ENCODE measurements around the gene KCND3. TPM values are rescaled to one million over a fixed set of nuclear protein-coding genes. Genes with fewer than 3 reads are reported as not detected.
A peak's percentile ranks its signal among the peaks of the same experiment; 100 is the strongest.

The KCND3 gene
- total and polyA plus RNA-seq, 12 donors = 3.5 to 24.7 (median 15.2) TPM

DNA sequence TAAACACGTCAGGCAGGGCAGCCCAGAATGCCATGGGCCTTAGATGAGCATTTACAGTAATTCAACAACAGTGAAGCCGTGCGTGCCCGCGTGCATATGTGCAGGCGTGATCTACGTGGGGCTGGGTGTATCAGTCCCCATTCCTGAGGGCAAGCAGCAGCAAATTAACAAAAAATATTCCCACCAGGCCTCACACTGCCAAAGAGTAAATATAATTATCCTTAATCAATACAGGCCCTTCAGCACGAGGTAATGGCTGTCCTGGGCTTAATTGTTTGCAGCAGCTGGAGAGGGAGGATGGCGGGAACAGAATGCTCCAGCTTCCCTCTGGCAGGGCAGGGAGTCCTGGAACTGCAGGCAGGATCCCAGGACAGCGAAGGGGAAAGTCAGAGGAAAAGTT is 142.0 kb downstream of the KCND3 start:
- WGBS, 2 donors = 80 to 88% methylated on average over 10 of the region's 10 CpGs
- ATAC-seq = peak in 2 of 8 donors; percentile 4 to 34
- H3K9me3 ChIP-seq = no peaks in the 10 kb centered on the region
- no peak for DNase-seq
- H3K27me3 ChIP-seq = no peaks in the 10 kb centered on the region
- peak overlapping the region in 2 of 10 donors; percentile 11 to 14 for H3K27ac ChIP-seq
- TF ChIP-seq CTCF (IDR thresholded peaks at IDR 0.05) = no peak
- peaks cover 0 to 72% (median 44%) of the 10 kb centered on the region in 9 donors for H3K4me1 ChIP-seq
- H3K4me3 ChIP-seq = no peak overlapping the region
- no peaks in the 10 kb centered on the region for H3K36me3 ChIP-seq
- intact Hi-C loops (cut with DNase I) = loop anchor here in 1 of 10 donors (5.0 kb wide), 1 partner anchor 45 kb away; no protein-coding TSS in a partner anchor

DNA sequence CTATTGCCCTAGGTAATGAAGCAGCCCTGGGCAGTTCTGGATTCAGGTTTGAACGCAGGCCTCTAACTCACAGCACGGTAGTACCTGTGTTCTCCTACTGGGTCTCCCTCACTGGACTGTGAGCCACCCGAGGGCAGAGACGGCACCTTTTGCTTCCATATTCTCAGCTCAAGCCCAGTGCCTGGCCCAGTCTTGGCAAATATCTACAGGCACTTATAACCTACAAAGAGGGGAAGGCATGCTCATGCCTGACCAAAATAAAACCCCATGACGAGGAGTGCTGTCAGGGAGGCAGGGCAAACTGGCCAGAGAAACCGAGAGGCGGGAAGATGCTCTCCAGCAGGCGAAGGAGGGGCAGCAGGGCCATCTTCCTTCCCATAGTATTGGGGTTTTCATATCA is 142.6 kb downstream of the KCND3 start:
- Histone ChIP-seq H3K36me3 (no peaks in the 10 kb centered on the region), H3K4me3 (no peak overlapping the region), H3K27me3 (no peaks in the 10 kb centered on the region), H3K9me3 (no peaks in the 10 kb centered on the region), H3K27ac (peak overlapping the region in 6 of 10 donors; percentile 11 to 50 (median 24)), H3K4me1 (peaks cover 0 to 74% (median 39%) of the 10 kb centered on the region in 9 donors)
- intact Hi-C loops (cut with DNase I) = loop anchor here in 1 of 10 donors (5.0 kb wide), 1 partner anchor 45 kb away; no protein-coding TSS in a partner anchor
- ATAC-seq (peak; percentile 39 to 78 (median 70)), DNase-seq (peak in 1 of 2 donors; percentile 13)
- TF ChIP-seq CTCF (IDR thresholded peaks at IDR 0.05) = no peak
- WGBS, 2 donors = 57 to 69% methylated on average over 8 of the region's 8 CpGs

GRCh38 chr1:111843177-111843576 is 146.3 kb downstream of the KCND3 start:
- Histone ChIP-seq H3K27ac (no peak overlapping the region), H3K4me1 (peaks cover 0 to 49% (median 20%) of the 10 kb centered on the region in 9 donors), H3K36me3 (no peaks in the 10 kb centered on the region), H3K4me3 (no peak overlapping the region), H3K9me3 (no peaks in the 10 kb centered on the region), H3K27me3 (no peaks in the 10 kb centered on the region)
- TF ChIP-seq CTCF (IDR thresholded peaks at IDR 0.05) = no peak
- intact Hi-C loops (cut with DNase I) = no loop called here
- no peak for ATAC-seq
- 57 to 69% methylated on average over 2 of the region's 2 CpGs for WGBS, 2 donors
- DNase-seq = no peak

GRCh38 chr1:111842411-111842810 is 147.1 kb downstream of the KCND3 start:
- Histone ChIP-seq H3K4me3 (no peak overlapping the region), H3K36me3 (no peaks in the 10 kb centered on the region), H3K9me3 (no peaks in the 10 kb centered on the region), H3K27me3 (no peaks in the 10 kb centered on the region), H3K4me1 (peaks cover 0 to 45% (median 15%) of the 10 kb centered on the region in 9 donors), H3K27ac (no peak overlapping the region)
- ATAC-seq (no peak), DNase-seq (no peak)
- WGBS, 2 donors = 70% methylated on average over 3 of the region's 3 CpGs
- intact Hi-C loops (cut with DNase I) = no loop called here
- no peak for TF ChIP-seq CTCF (IDR thresholded peaks at IDR 0.05)

Data from heart right ventricle (tissue), 16 donors.